Ovary (tissue), 3 donors: ENCODE data around the gene YWHAQ.

ENCODE experiments used
- POLR2A ChIP-seq: fragments of 450-650 bp; IDR thresholded peaks from one replicate; pipeline ENCODE4 v1.6.1; 2017; ENCODE audit warnings: antibody characterized with exemption, mild to moderate bottlenecking, moderate library complexity
- TF ChIP-seq, protein P1 (sequence below), 3 donors: fragments of 450-650 bp in 2 of 3; fragments of 200-600 bp in 1 of 3; IDR thresholded peaks; one replicate each; pipeline versions ENCODE4 v1.5.1 to v1.8.0; 2016 to 2022; ENCODE audit warnings: antibody characterized with exemption in 3 of 3, mild to moderate bottlenecking in 1 of 3
- donor health status: DM: no; HTN: no; CAD: no.

DNA sequence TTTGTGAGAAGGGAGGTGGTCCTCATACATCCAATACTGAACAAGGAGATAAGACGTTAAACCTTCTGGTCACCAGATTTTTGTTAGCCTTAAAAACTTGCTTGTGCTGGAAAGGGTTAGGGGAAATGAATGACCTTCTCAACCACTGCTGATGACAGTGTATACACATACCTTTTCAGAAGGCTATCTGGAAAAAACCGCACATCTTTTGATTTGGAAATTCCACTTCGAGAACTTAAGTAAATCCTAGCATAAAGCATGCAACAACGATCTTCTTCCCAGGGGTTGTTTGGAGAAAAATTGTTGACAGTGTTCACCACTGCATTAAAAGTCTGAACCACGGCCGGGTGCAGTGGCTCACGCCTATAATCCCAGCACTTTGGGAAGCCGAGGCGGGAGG lies 7.6 kb downstream of the YWHAQ start:
- TF ChIP-seq, protein P1, sequence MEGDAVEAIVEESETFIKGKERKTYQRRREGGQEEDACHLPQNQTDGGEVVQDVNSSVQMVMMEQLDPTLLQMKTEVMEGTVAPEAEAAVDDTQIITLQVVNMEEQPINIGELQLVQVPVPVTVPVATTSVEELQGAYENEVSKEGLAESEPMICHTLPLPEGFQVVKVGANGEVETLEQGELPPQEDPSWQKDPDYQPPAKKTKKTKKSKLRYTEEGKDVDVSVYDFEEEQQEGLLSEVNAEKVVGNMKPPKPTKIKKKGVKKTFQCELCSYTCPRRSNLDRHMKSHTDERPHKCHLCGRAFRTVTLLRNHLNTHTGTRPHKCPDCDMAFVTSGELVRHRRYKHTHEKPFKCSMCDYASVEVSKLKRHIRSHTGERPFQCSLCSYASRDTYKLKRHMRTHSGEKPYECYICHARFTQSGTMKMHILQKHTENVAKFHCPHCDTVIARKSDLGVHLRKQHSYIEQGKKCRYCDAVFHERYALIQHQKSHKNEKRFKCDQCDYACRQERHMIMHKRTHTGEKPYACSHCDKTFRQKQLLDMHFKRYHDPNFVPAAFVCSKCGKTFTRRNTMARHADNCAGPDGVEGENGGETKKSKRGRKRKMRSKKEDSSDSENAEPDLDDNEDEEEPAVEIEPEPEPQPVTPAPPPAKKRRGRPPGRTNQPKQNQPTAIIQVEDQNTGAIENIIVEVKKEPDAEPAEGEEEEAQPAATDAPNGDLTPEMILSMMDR (IDR thresholded peaks at IDR 0.05), result no peak
- peak; percentile 10 for TF ChIP-seq POLR2A
